K562 (cell line): Measurements from ENCODE around the gene ITPR2. TPM values are rescaled to one million over a fixed set of nuclear protein-coding genes. Genes with fewer than 3 reads are reported as not detected.

ENCODE experiments used
- ATAC-seq: fragments of 200-7000 bp; cut with Tn5 transposase; 3 replicates; pipeline ENCODE4 v1.9.1; 2020; ENCODE audit warnings: moderate library complexity
- BruUV-seq: library from RNA; stranded (reverse); fragments of 400-500 nt; replicated peaks from 2 replicates; lab custom pipeline; 2021; lab: Mats Ljungman, UMichigan
- CTCF ChIA-PET: fragments of 300-600 bp; formaldehyde crosslinking; extraction: SDS; loops from one replicate; lab custom pipeline; 2021; ENCODE audit warnings: low intra/inter-chr PET ratio; lab: Yijun Ruan, JAX
- POLR2A ChIA-PET: fragments of 300-600, 350-650 bp; sonication (Branson Sonifier 250); formaldehyde crosslinking; extraction: SDS; loops from one replicate; lab custom pipeline; 2021; ENCODE audit warnings: antibody characterized with exemption, inconsistent platforms; lab: Yijun Ruan, JAX
- DNase-seq, 4 experiments: peaks; one replicate each; pipeline versions ENCODE4 v3.0.0 to v3.0.0-alpha.2; 2011 to 2018; ENCODE audit warnings: low spot score in 3 of 4, mixed read lengths in 3 of 4; ENCODE audit errors: extremely low read depth in 1 of 4
- FAIRE-seq: peaks from 2 replicates; lab custom pipeline; 2011; peaks lifted over from hg19 to GRCh38; lab: Jason Lieb, UNC
- H2AFZ ChIP-seq: 2 replicates; pipeline ENCODE4 v1.6.0; 2011; ENCODE audit warnings: low read depth, low read length, control low read depth, inconsistent platforms
- H3K27ac ChIP-seq: fragments of 200-600 bp; 3 replicates; pipeline ENCODE4 v1.8.0; 2011; ENCODE audit warnings: low read depth, mild to moderate bottlenecking, control low read depth, inconsistent platforms, low read length, moderate library complexity, mixed read lengths; ENCODE audit errors: extremely low read depth
- H3K27me3 ChIP-seq, 2 experiments: fragments of 300-600 bp in 1 of 2; 2 replicates in 1 of 2; 3 replicates in 1 of 2; pipeline versions ENCODE4 v1.6.0 to v1.8.0; 2011; ENCODE audit warnings: inconsistent platforms in 2 of 2, low read length in 2 of 2, mild to moderate bottlenecking in 1 of 2, mixed read lengths in 1 of 2, moderate library complexity in 1 of 2; ENCODE audit not compliant: control insufficient read depth in 2 of 2, insufficient read depth in 2 of 2
- H3K36me3 ChIP-seq: fragments of 300-600 bp; 3 replicates; pipeline ENCODE4 v1.8.0; 2011; ENCODE audit warnings: mild to moderate bottlenecking, low read length, inconsistent platforms; ENCODE audit not compliant: control insufficient read depth, insufficient read depth
- H3K4me1 ChIP-seq, 2 experiments: fragments of 200-600 bp in 1 of 2; replicated peaks in 1 of 2; 2 replicates in 1 of 2; 3 replicates in 1 of 2; pipeline versions ENCODE4 v1.5.1 to v1.8.0; 2011; ENCODE audit warnings: inconsistent platforms in 2 of 2, low read length in 2 of 2, mild to moderate bottlenecking in 1 of 2, mixed read lengths in 1 of 2, moderate library complexity in 1 of 2; ENCODE audit not compliant: control insufficient read depth in 2 of 2, insufficient read depth in 2 of 2
- H3K4me2 ChIP-seq: 2 replicates; pipeline ENCODE4 v1.6.1; 2011; ENCODE audit warnings: low read length, control low read depth, inconsistent platforms, mixed read lengths; ENCODE audit not compliant: insufficient read depth
- H3K4me3 ChIP-seq: fragments of 200-600 bp; sonication (generic), shearing (Covaris generic); 2 replicates; pipeline ENCODE4 v1.5.1; 2016; ENCODE audit warnings: control low read depth, inconsistent platforms
- H3K79me2 ChIP-seq: fragments of 200-600 bp; 3 replicates; pipeline ENCODE4 v1.8.0; 2011; ENCODE audit warnings: low read length, inconsistent platforms; ENCODE audit not compliant: control insufficient read depth, insufficient read depth
- H3K9ac ChIP-seq, 2 experiments: 2 replicates each; pipeline versions ENCODE4 v1.6.0 to v1.6.1; 2011; ENCODE audit warnings: low read depth in 2 of 2, low read length in 2 of 2, control low read depth in 1 of 2, inconsistent platforms in 1 of 2, mild to moderate bottlenecking in 1 of 2, mixed read lengths in 1 of 2; ENCODE audit not compliant: insufficient read depth in 1 of 2
- H3K9me1 ChIP-seq: one replicate; pipeline ENCODE4 v1.6.0; 2011; ENCODE audit warnings: inconsistent platforms, mild to moderate bottlenecking, low read length, moderate library complexity; ENCODE audit not compliant: control insufficient read depth, insufficient read depth
- H3K9me3 ChIP-seq: replicated peaks from 2 replicates; pipeline ENCODE4 v1.5.1; 2011; ENCODE audit warnings: low read depth, low read length, inconsistent platforms; ENCODE audit not compliant: control insufficient read depth, insufficient read depth
- H4K20me1 ChIP-seq: replicated peaks from 2 replicates; pipeline ENCODE4 v1.6.1; 2011; ENCODE audit warnings: low read length, inconsistent platforms, mixed read lengths; ENCODE audit not compliant: control insufficient read depth, insufficient read depth
- MIER1 ChIP-seq: fragments of 450-650 bp; IDR thresholded peaks from 2 replicates; pipeline ENCODE4 v1.6.1; 2016; ENCODE audit warnings: antibody characterized with exemption, mild to moderate bottlenecking, low read depth
- TCF3 ChIP-seq: sonication (generic); formaldehyde crosslinking; IDR thresholded peaks from 2 replicates; pipeline ENCODE4 v1.4.0; 2020; ENCODE audit warnings: mild to moderate bottlenecking, missing genetic modification reagents
- WGBS: fragments of 100-300 bp; shearing (Covaris generic); methylation state at CpG from one replicate; pipeline ENCODE4 v1.1.6; 2016; ENCODE audit warnings: low coverage, mixed read lengths; ENCODE audit not compliant: insufficient coverage; ENCODE audit errors: missing lambda C conversion rate; 5-methylcytosine and 5-hydroxymethylcytosine counted together
- in situ Hi-C: fragments of 300-500 bp; cut with MboI; formaldehyde crosslinking; loops from 4 replicates; pipeline ENCODE4 v1.15.0; 2018; ENCODE audit warnings: inconsistent platforms, mixed read lengths
- intact Hi-C: fragments of 100-400 bp; cut with micrococcal nuclease; formaldehyde crosslinking; loops from 2 replicates; pipeline ENCODE4 v1.14.2; 2022
- polyA plus RNA-seq, 8 experiments: library from polyadenylated mRNA; depleted of rRNA in 4 of 8; stranded (reverse) in 5 of 8; unstranded in 3 of 8; fragments of >200 nt; fragmentation: Nextera tagmentation in 2 of 8; fragmentation: Illumina TruSeq in 1 of 8; extraction: Ambion mirVana in 2 of 8; extraction: Trizol in 1 of 8; gene quantifications; 2 replicates each; pipeline versions ENCODE4 v1.2.1 to v1.2.3, GENCODE V29; 2011 to 2014; ENCODE audit warnings: inconsistent platforms in 1 of 8, missing spikeins in 1 of 8
- total RNA-seq, 7 experiments: library from RNA; depleted of rRNA in 6 of 7; stranded (reverse); fragments of >200 nt in 6 of 7; fragmentation: Illumina TruSeq in 2 of 7; extraction: Trizol in 2 of 7; gene quantifications; 2 replicates each; pipeline versions ENCODE4 v1.2.1 to v1.2.3, GENCODE V29; 2011 to 2021; ENCODE audit warnings: low replicate concordance in 1 of 7
- TF ChIP-seq, protein P1 (sequence below): fragments of 250-450 bp; sonication (Bioruptor Pico); IDR thresholded peaks from 2 replicates; pipeline ENCODE4 v1.8.0; 2021; ENCODE audit warnings: borderline replicate concordance, mild to moderate bottlenecking, moderate library complexity; ENCODE audit not compliant: poor library complexity, severe bottlenecking
- TF ChIP-seq, protein P2 (sequence below): IDR thresholded peaks from 2 replicates; pipeline ENCODE4 v1.6.1; 2016; ENCODE audit warnings: missing genetic modification characterization, missing compliant biosample characterization

The ITPR2 gene
- total and polyA plus RNA-seq, 9 of the 15 experiments (the other 6 are each of a cell fraction or from before 2014, with no cell fraction given), result 0.21 to 3.3 (median 0.95) TPM

DNA sequence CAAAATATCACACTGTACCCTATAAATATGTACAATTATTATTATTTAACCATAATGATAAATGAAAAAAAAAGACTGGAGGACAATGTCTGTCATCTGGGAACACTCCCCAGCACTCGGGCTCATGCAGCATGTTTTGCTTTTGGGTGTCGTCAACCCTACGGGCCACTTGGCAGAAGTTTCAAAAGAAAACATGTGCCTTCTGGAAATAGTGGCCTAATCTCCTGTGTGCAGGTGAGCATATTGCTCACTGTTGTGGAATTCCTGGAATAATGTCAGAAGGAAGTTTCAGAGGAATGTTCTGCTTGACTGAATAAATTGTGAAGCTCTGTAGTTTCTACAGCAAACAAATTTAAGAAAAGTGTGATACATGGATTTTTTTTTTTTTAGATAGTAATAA is 339.3 kb downstream of the ITPR2 start:
- Histone ChIP-seq H3K4me1 (no peaks in the 10 kb centered on the region), H3K4me2 (no peak overlapping the region), H2AFZ (no peak overlapping the region), H3K9me3 (no peaks in the 10 kb centered on the region), H3K36me3 (no peaks in the 10 kb centered on the region), H3K4me3 (no peak overlapping the region), H3K9ac (no peak overlapping the region), H3K27ac (no peak overlapping the region), H3K79me2 (no peaks in the 10 kb centered on the region), H3K9me1 (no peaks in the 10 kb centered on the region), H4K20me1 (no peaks in the 10 kb centered on the region), H3K27me3 (no peaks in the 10 kb centered on the region)
- ATAC-seq, result no peak
- TF ChIP-seq MIER1 (no peak), TCF3 (CRISPR knock-in tag) (0 out of 2 replicates have a peak, but pooled peaks have one; percentile 10)
- TF ChIP-seq, protein P1, sequence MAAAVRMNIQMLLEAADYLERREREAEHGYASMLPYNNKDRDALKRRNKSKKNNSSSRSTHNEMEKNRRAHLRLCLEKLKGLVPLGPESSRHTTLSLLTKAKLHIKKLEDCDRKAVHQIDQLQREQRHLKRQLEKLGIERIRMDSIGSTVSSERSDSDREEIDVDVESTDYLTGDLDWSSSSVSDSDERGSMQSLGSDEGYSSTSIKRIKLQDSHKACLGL (CRISPR knock-in tag), result no peak
- TF ChIP-seq, protein P2, sequence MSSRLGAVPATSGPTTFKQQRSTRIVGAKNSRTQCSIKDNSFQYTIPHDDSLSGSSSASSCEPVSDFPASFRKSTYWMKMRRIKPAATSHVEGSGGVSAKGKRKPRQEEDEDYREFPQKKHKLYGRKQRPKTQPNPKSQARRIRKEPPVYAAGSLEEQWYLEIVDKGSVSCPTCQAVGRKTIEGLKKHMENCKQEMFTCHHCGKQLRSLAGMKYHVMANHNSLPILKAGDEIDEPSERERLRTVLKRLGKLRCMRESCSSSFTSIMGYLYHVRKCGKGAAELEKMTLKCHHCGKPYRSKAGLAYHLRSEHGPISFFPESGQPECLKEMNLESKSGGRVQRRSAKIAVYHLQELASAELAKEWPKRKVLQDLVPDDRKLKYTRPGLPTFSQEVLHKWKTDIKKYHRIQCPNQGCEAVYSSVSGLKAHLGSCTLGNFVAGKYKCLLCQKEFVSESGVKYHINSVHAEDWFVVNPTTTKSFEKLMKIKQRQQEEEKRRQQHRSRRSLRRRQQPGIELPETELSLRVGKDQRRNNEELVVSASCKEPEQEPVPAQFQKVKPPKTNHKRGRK (tag), result no peak
- 0% methylated on average over 3 of the region's 3 CpGs for WGBS
- no peak for FAIRE-seq
- CTCF ChIA-PET, result no interaction called here
- no peak for DNase-seq
- BruUV-seq, result no TSS peak
- intact Hi-C loops, result no loop called here
- POLR2A ChIA-PET, result interaction anchor here (1.0 kb wide), 1 partner anchor 21 kb away, joined by 3 read pairs; no protein-coding TSS in a partner anchor
- in situ Hi-C loops, result no loop called here
